T-helper 1 cell treated with Interleukin-12 subunit alpha and Interleukin-12 subunit beta and Interleukin-4 antibody, amounts not matched to agents 30 μg/mL and 1 μg/mL, for 36 hours (primary cell): Measurements from ENCODE around the gene ADTRP.
"Not testable (repeated sequence)": the region's sequence is repeated elsewhere in the genome, so short reads cannot be mapped to it uniquely, and the experiment has no call there.

Source experiments
- H3K27ac Mint-ChIP-seq: one replicate; pipeline ENCODE4 v1.8.0; 2021; ENCODE audit warnings: mild to moderate bottlenecking, mixed read lengths
- H3K27me3 Mint-ChIP-seq: one replicate; pipeline ENCODE4 v1.8.0; 2021; ENCODE audit warnings: low read depth, mixed read lengths
- H3K36me3 Mint-ChIP-seq: one replicate; pipeline ENCODE4 v1.8.0; 2021; ENCODE audit warnings: low read depth, mixed read lengths
- H3K4me1 Mint-ChIP-seq: one replicate; pipeline ENCODE4 v1.8.0; 2021; ENCODE audit warnings: low read depth, mixed read lengths
- H3K4me3 Mint-ChIP-seq: one replicate; pipeline ENCODE4 v1.8.0; 2021; ENCODE audit warnings: mild to moderate bottlenecking, moderate library complexity, mixed read lengths
- H3K9me3 Mint-ChIP-seq: one replicate; pipeline ENCODE4 v1.8.0; 2021; ENCODE audit warnings: mixed read lengths

The ADTRP gene

DNA sequence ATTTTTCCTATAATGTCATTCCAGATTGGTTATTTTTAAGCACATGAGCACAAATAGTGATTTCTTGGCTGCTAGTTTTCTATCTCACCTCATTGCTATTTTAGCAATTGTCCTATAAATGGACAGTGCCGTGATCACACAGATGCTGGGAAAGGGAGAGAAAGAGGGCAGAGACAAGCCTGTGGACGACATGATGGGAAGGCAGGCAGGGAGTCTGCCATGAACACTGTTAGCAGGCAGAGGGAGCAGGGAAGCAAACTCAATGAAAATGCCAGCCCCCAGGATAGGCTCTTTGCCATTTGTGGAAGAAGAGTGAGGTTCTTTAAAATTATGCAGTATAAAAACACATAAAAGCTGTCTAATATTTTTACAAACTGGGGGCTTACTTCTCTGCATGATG, 96.8 kb downstream of the ADTRP start:
- no peaks in the 10 kb centered on the region for H3K27me3 Mint-ChIP-seq
- H3K4me3 Mint-ChIP-seq, result no peak overlapping the region
- no peak overlapping the region for H3K27ac Mint-ChIP-seq
- H3K36me3 Mint-ChIP-seq, result peaks cover 4% of the 10 kb centered on the region
- H3K9me3 Mint-ChIP-seq, result peaks cover 20% of the 10 kb centered on the region
- H3K4me1 Mint-ChIP-seq, result no peaks in the 10 kb centered on the region

GRCh38 chr6:11681357-11681756, 97.2 kb downstream of the ADTRP start:
- H3K36me3 Mint-ChIP-seq, result peaks cover 4% of the 10 kb centered on the region
- H3K27ac Mint-ChIP-seq, result no peak overlapping the region
- H3K4me1 Mint-ChIP-seq, result no peaks in the 10 kb centered on the region
- H3K9me3 Mint-ChIP-seq, result peaks cover 20% of the 10 kb centered on the region
- no peak overlapping the region for H3K4me3 Mint-ChIP-seq
- H3K27me3 Mint-ChIP-seq, result no peaks in the 10 kb centered on the region

- not testable (repeated sequence) for H3K27me3 Mint-ChIP-seq, H3K27ac Mint-ChIP-seq, H3K4me1 Mint-ChIP-seq, H3K36me3 Mint-ChIP-seq, H3K4me3 Mint-ChIP-seq
- H3K9me3 Mint-ChIP-seq, result peaks cover 20% of the 10 kb centered on the region
Measured at GRCh38 chr6:11680479-11680878, 98.1 kb downstream of the ADTRP start.

- H3K27ac Mint-ChIP-seq, result no peak overlapping the region
- no peaks in the 10 kb centered on the region for H3K27me3 Mint-ChIP-seq
- peaks cover 20% of the 10 kb centered on the region for H3K9me3 Mint-ChIP-seq
- peaks cover 4% of the 10 kb centered on the region for H3K36me3 Mint-ChIP-seq
- H3K4me1 Mint-ChIP-seq, result no peaks in the 10 kb centered on the region
- H3K4me3 Mint-ChIP-seq, result no peak overlapping the region
Measured at GRCh38 chr6:11679099-11679498, 99.5 kb downstream of the ADTRP start.

DNA sequence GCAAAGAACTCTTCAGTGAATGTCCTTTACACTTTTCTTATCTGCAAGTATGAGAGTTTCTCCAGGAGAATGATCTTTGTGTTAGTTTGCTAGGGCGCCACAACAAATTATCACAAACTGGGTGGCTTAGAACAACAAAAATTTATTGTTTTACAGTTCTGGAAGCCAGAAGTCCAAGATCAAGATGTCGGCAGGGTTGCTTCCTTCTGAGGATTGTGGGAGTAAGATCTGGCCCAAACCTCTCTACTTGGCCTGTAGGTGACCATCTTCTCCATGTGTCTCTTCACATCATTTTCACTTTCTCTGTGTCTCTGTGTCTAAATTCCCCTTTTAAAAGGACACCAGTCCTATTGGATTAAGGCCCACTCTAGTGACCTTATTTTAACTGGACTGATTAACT, 103.0 kb downstream of the ADTRP start:
- H3K9me3 Mint-ChIP-seq, result peaks cover 13% of the 10 kb centered on the region

GRCh38 chr6:11672669-11673068, 105.9 kb downstream of the ADTRP start:
- Mint-ChIP-seq H3K36me3 (no peaks in the 10 kb centered on the region), H3K4me1 (no peaks in the 10 kb centered on the region), H3K27me3 (peaks cover 3% of the 10 kb centered on the region), H3K27ac (no peak overlapping the region), H3K4me3 (no peak overlapping the region), H3K9me3 (peaks cover 3% of the 10 kb centered on the region)

More for the DNA sequence above, 103.0 kb downstream of the ADTRP start:
- Mint-ChIP-seq H3K27ac (no peak overlapping the region), H3K4me3 (no peak overlapping the region), H3K36me3 (peaks cover 2% of the 10 kb centered on the region), H3K27me3 (peaks cover 3% of the 10 kb centered on the region), H3K4me1 (no peaks in the 10 kb centered on the region)

GRCh38 chr6:11672256-11672655, 106.3 kb downstream of the ADTRP start:
- H3K27ac Mint-ChIP-seq, result no peak overlapping the region
- H3K4me3 Mint-ChIP-seq, result no peak overlapping the region
- H3K4me1 Mint-ChIP-seq, result no peaks in the 10 kb centered on the region
- peaks cover 3% of the 10 kb centered on the region for H3K27me3 Mint-ChIP-seq
- H3K36me3 Mint-ChIP-seq, result no peaks in the 10 kb centered on the region
- peaks cover 3% of the 10 kb centered on the region for H3K9me3 Mint-ChIP-seq

- Mint-ChIP-seq H3K9me3 (peaks cover 3% of the 10 kb centered on the region), H3K27me3 (peaks cover 3% of the 10 kb centered on the region), H3K36me3 (no peaks in the 10 kb centered on the region), H3K4me3 (no peak overlapping the region), H3K4me1 (no peaks in the 10 kb centered on the region), H3K27ac (no peak overlapping the region)
Measured at GRCh38 chr6:11669696-11670095, 108.9 kb downstream of the ADTRP start.

- peaks cover 3% of the 10 kb centered on the region for H3K27me3 Mint-ChIP-seq
- H3K27ac Mint-ChIP-seq, result no peak overlapping the region
- no peaks in the 10 kb centered on the region for H3K36me3 Mint-ChIP-seq
- H3K9me3 Mint-ChIP-seq, result peaks cover 3% of the 10 kb centered on the region
- H3K4me3 Mint-ChIP-seq, result no peak overlapping the region
- H3K4me1 Mint-ChIP-seq, result no peaks in the 10 kb centered on the region
Measured at GRCh38 chr6:11668455-11668854, 110.1 kb downstream of the ADTRP start.

DNA sequence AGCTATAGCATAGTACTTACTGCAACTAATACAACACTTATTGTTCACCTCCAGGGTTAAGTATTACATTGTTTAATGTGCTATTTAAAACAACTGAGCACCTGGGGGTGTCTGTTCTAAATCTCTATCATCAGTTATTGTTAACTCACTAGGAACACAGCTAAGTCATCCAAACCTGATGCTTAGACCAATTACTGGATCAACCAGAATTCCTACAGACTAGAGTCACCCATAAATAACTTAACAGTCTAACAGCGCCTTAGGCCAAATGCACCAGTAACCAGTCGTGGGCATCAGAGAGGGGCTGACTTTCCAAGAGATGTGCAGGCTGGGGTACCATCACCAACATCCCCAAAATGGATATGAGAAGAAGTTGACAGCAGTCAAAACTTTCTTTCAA, 110.7 kb downstream of the ADTRP start:
- no peak overlapping the region for H3K4me3 Mint-ChIP-seq
- peaks cover 3% of the 10 kb centered on the region for H3K9me3 Mint-ChIP-seq
- peaks cover 3% of the 10 kb centered on the region for H3K27me3 Mint-ChIP-seq
- H3K27ac Mint-ChIP-seq, result no peak overlapping the region
- no peaks in the 10 kb centered on the region for H3K4me1 Mint-ChIP-seq
- H3K36me3 Mint-ChIP-seq, result no peaks in the 10 kb centered on the region

DNA sequence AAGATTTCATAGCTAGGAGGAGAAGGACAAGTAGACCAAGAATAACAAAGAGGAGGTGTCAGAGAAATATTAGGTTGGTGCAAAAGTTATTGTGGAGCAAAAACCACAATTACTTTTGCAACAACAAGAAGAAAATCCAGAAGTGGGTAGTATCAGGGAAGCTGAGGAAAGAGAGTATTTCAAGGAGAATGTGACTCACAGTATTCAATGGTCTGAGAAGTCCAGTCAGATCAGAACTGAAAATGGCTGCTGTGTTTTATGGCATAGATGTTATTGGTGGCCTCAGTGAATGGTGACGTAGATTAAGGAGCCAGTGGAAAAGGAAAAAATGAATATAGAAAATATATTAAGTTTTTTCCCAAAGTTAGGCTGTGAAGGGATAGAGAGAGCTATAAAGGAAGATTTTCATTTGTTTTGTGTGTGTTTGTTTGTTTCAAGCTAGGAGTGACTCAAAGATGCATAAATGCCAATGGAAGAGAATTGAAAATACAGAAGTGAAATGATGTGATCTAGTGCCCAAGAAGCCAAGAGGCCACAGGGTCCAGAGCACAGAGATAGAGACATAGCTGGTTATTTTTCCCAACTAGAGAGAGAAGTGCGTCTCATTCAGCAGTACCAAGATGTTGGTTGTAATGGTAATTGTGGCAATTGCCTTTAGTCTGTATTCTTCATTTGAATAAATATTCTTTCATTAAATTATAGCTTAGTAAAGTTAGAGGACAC, 112.8 kb downstream of the ADTRP start:
- H3K36me3 Mint-ChIP-seq, result no peaks in the 10 kb centered on the region
- no peaks in the 10 kb centered on the region for H3K4me1 Mint-ChIP-seq
- peaks cover 1% of the 10 kb centered on the region for H3K27me3 Mint-ChIP-seq
- no peak overlapping the region for H3K27ac Mint-ChIP-seq
- H3K9me3 Mint-ChIP-seq, result peaks cover 1% of the 10 kb centered on the region
- no peak overlapping the region for H3K4me3 Mint-ChIP-seq
